ENCODE results near the gene RIN2.

DNA sequence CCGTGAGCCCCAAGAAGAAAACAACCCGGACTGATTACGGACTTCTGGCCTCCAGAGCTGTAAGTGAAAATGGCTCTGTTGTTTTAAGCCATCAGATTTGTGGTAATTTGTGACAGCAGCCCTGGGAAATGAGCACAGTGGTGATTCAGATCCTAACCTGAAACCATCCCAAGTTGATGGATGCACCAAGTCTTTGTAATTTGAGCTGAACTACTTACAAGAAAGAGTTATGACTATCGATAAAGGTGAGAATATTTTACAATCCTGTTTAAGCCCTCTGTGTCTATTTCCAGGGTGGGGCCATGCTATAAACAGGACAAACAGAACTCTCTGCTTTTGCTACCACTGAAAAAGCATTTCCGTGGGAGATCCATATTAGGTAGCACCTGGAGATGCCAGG, 19.1 kb upstream of the RIN2 start:
- TF ChIP-seq, protein P1, sequence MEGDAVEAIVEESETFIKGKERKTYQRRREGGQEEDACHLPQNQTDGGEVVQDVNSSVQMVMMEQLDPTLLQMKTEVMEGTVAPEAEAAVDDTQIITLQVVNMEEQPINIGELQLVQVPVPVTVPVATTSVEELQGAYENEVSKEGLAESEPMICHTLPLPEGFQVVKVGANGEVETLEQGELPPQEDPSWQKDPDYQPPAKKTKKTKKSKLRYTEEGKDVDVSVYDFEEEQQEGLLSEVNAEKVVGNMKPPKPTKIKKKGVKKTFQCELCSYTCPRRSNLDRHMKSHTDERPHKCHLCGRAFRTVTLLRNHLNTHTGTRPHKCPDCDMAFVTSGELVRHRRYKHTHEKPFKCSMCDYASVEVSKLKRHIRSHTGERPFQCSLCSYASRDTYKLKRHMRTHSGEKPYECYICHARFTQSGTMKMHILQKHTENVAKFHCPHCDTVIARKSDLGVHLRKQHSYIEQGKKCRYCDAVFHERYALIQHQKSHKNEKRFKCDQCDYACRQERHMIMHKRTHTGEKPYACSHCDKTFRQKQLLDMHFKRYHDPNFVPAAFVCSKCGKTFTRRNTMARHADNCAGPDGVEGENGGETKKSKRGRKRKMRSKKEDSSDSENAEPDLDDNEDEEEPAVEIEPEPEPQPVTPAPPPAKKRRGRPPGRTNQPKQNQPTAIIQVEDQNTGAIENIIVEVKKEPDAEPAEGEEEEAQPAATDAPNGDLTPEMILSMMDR (conservative IDR thresholded peaks at IDR 0.05) = no peak
- TF ChIP-seq EZH2 (IDR thresholded peaks at IDR 0.05; ENCODE audit: low read depth) = no peak
